Measurements from ENCODE around the gene DDC.

DDC gene

GRCh38 chr7:50450590-50451032 is 114.6 kb downstream of the DDC start:
- DNase-seq: no peak

GRCh38 chr7:50449881-50450589 is 115.2 kb downstream of the DDC start, which contains the start of gene FIGNL1:
FIGNL1 (minus strand) TSS chr7:50450350; CDS start chr7:50447287, 3,063 bp downstream.
- peak; percentile 76 for DNase-seq

GRCh38 chr7:50449501-50449880 is 115.7 kb downstream of the DDC start:
- DNase-seq: no peak

GRCh38 chr7:50448823-50449222 is 116.4 kb downstream of the DDC start:
- no peak for DNase-seq

GRCh38 chr7:50446542-50446960 is 118.7 kb downstream of the DDC start:
- DNase-seq: no peak

GRCh38 chr7:50436133-50436806 is 128.9 kb downstream of the DDC start:
- DNase-seq: no peak

GRCh38 chr7:50431722-50432305 is 133.4 kb downstream of the DDC start:
- DNase-seq: no peak

GRCh38 chr7:50431316-50431715 is 133.9 kb downstream of the DDC start:
- no peak for DNase-seq

GRCh38 chr7:50428911-50429310 is 136.3 kb downstream of the DDC start:
- no peak for DNase-seq

- no peak for DNase-seq
These were observed 137.7 kb downstream of the DDC start for GRCh38 chr7:50427518-50427917.

- DNase-seq: no peak
These were observed 138.7 kb downstream of the DDC start for GRCh38 chr7:50426280-50427045.

GRCh38 chr7:50425318-50425717 is 139.9 kb downstream of the DDC start:
- no peak for DNase-seq

- DNase-seq: no peak
These were observed 141.3 kb downstream of the DDC start for GRCh38 chr7:50423860-50424259.

- no peak for DNase-seq
These were observed 142.3 kb downstream of the DDC start for GRCh38 chr7:50422858-50423257.

GRCh38 chr7:50421043-50421442 is 144.2 kb downstream of the DDC start:
- no peak for DNase-seq

GRCh38 chr7:50418526-50419290 is 146.5 kb downstream of the DDC start:
- no peak for DNase-seq

GRCh38 chr7:50418086-50418515 is 147.1 kb downstream of the DDC start:
- DNase-seq: peak; percentile 89

- no peak for DNase-seq
These were observed 148.6 kb downstream of the DDC start for GRCh38 chr7:50416527-50417182.

- DNase-seq: no peak
These were observed 149.3 kb downstream of the DDC start for GRCh38 chr7:50415844-50416364.

GRCh38 chr7:50413561-50413960 is 151.6 kb downstream of the DDC start:
- DNase-seq: no peak

GRCh38 chr7:50412973-50413372 is 152.2 kb downstream of the DDC start:
- no peak for DNase-seq

GRCh38 chr7:50411332-50411731 is 153.9 kb downstream of the DDC start:
- DNase-seq: no peak

Measured in NCI-H1436 (cell line).